ENCODE results near the gene SLC35D2.

Gene SLC35D2

GRCh38 chr9:96304230-96304629, 79.3 kb downstream of the SLC35D2 start:
- DNase-seq = no peak

DNA sequence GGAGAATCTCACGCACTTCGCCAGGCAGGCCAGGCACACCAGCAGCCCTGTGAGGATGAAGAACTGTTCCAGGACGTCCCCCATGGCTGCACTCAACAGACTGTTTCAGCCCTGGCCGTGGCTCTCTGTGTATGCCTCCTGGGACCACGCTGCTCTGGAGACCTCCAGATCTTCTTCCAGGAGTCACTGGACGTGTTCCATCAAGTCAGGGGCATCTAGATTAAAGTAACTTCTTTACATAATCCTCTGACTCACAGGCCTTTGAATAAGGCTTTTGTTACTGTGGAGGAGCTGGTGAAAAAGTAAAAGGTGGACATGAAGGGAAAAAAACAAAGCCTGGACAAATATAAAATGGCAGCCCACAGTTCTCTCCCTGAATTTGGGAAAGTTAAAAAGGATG, 81.5 kb downstream of the SLC35D2 start, which contains the start of gene HSD17B3:
Gene HSD17B3 (minus strand): TSS at position 156 of the 400 bp plus-strand sequence. CDS start 72 bp downstream, at position 84.
- no peak for DNase-seq

- DNase-seq = no peak
Observed at GRCh38 chr9:96299823-96300222, 83.7 kb downstream of the SLC35D2 start.

GRCh38 chr9:96294159-96294545, 89.4 kb downstream of the SLC35D2 start:
- DNase-seq = no peak

- DNase-seq = no peak
Observed at GRCh38 chr9:96293498-96294158, 89.9 kb downstream of the SLC35D2 start.

GRCh38 chr9:96289392-96289791, 94.1 kb downstream of the SLC35D2 start:
- DNase-seq = no peak

DNA sequence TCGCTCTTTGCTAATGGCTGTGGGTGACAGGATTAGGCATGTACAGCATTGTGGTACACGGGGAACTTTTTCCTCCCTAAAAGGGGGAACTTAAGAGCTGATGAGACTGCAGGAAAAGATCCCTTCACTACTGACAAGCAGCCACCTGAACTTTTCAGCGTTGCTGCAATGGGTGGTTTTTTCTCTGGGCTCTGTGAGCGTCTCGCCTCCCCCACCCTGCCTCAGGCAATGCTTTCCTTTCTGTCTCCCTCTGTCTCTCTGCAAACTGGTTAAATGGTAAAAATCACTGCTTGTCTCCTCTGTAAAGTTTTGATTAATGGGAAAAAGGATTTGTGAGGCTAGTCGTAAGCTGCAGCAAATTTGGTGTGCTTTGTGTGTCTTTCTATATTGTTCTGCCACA, 101.9 kb downstream of the SLC35D2 start:
- DNase-seq = no peak

DNA sequence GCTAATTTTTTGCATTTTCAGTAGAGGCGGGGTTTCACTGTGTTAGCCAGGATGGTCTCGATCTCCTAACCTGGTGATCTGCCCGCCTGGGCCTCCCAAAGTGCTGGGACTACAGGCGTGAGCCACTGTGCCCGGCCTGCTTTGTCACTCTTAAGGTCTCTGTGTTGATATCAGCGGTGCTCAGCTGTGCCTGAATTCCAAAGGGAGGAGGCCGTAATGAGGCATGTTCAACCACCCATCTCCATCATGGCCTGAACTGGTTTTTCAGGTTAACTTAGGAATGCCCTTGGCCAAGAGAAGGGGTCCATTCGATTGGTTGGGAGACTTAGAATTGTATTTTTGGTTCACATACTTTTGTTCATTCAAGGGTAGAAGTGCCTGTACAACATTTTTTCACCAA, 103.6 kb downstream of the SLC35D2 start:
- no peak for DNase-seq

DNA sequence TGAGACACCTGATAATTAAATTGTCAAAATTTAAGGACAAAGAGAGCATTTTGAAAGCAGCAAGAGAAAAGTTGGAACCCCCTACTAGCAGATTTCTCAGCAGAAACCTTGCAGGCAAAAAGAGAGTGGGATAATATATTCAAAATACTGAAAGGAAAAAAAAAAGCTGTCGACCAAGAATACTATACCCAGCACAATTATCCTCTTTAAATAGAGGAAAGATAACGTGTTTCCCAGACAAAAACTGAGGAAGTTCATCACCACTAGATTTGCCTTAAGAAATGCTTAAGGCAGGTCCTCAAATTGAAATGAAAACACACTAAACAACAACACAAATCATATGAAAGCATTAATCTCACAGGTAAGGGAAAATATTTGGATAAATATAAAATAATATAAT, 108.6 kb downstream of the SLC35D2 start:
- DNase-seq = no peak
